ENCODE measurements around the gene OR5K2. TPM values are rescaled to one million over a fixed set of nuclear protein-coding genes. Genes with fewer than 3 reads are reported as not detected.

Gene OR5K2
- total RNA-seq, 1 donor, result not detected

- no peak for TF ChIP-seq CTCF (IDR thresholded peaks at IDR 0.05; ENCODE audit: insufficient read depth, low read length)
- no peak for DNase-seq (ENCODE audit: low read depth)
- no peak overlapping the region for H3K4me3 ChIP-seq (ENCODE audit: low read depth, low read length)
Observed at GRCh38 chr3:98536456-98537017, 39.1 kb downstream of the OR5K2 start.

GRCh38 chr3:98540346-98540745, 42.9 kb downstream of the OR5K2 start:
- no peak for TF ChIP-seq CTCF (IDR thresholded peaks at IDR 0.05; ENCODE audit: insufficient read depth, low read length)
- DNase-seq (ENCODE audit: low read depth), result no peak
- no peak overlapping the region for H3K4me3 ChIP-seq (ENCODE audit: low read depth, low read length)

- DNase-seq (ENCODE audit: low read depth), result no peak
- no peak for TF ChIP-seq CTCF (IDR thresholded peaks at IDR 0.05; ENCODE audit: insufficient read depth, low read length)
- no peak overlapping the region for H3K4me3 ChIP-seq (ENCODE audit: low read depth, low read length)
Observed at GRCh38 chr3:98541695-98542094, 44.2 kb downstream of the OR5K2 start.

- no peak overlapping the region for H3K4me3 ChIP-seq (ENCODE audit: low read depth, low read length)
- DNase-seq (ENCODE audit: low read depth), result no peak
- TF ChIP-seq CTCF (IDR thresholded peaks at IDR 0.05; ENCODE audit: insufficient read depth, low read length), result no peak
Observed at GRCh38 chr3:98542623-98543022, 45.1 kb downstream of the OR5K2 start.

- H3K4me3 ChIP-seq (ENCODE audit: low read depth, low read length), result no peak overlapping the region
- TF ChIP-seq CTCF (IDR thresholded peaks at IDR 0.05; ENCODE audit: insufficient read depth, low read length), result no peak
Observed at GRCh38 chr3:98545940-98546339, 48.5 kb downstream of the OR5K2 start.

More at GRCh38 chr3:98545940-98546339, 48.5 kb downstream of the OR5K2 start:
- DNase-seq (ENCODE audit: low read depth), result no peak

Small RNA genes within 50 kb of the gene (small RNA-seq; reads per million reads assigned to genes)
- not detected for gene RPL38P4

Other genes with a start within 250 kb of the OR5K2 start
- not detected in 2 replicates for gene OR5H6, start 233.4 kb upstream of the OR5K2 start, total RNA-seq (ENCODE audit: low replicate concordance)
- gene OR5H2, start 215.2 kb upstream of the OR5K2 start, total RNA-seq (ENCODE audit: low replicate concordance), result not detected in 2 replicates
- gene OR5K4, start 143.8 kb upstream of the OR5K2 start, total RNA-seq (ENCODE audit: low replicate concordance), result not detected in 2 replicates
- gene OR5K3, start 107.0 kb upstream of the OR5K2 start, total RNA-seq (ENCODE audit: low replicate concordance), result not detected in 2 replicates
- gene OR5K1, start 34.5 kb upstream of the OR5K2 start, total RNA-seq (ENCODE audit: low replicate concordance), result 0.57 TPM in 1 of 2 replicates, not detected in the other
- 65.2 and 88.0 TPM in 2 replicates for gene CLDND1, start 25.2 kb downstream of the OR5K2 start, total RNA-seq (ENCODE audit: low replicate concordance)
- gene GPR15, start 34.3 kb downstream of the OR5K2 start, total RNA-seq (ENCODE audit: low replicate concordance), result not detected in 2 replicates
- gene CPOX, start 95.9 kb downstream of the OR5K2 start, total RNA-seq (ENCODE audit: low replicate concordance), result 22.6 and 57.5 TPM in 2 replicates